OCI-LY7 (cell line): ENCODE results near the gene ABCD3. TPM values are rescaled to one million over a fixed set of nuclear protein-coding genes. Genes with fewer than 3 reads are reported as not detected.

ENCODE experiments used
- BruUV-seq: library from RNA; stranded (reverse); fragments of 400-500 nt; replicated peaks from 2 replicates; lab custom pipeline; 2021; lab: Mats Ljungman, UMichigan
- CTCF ChIA-PET: fragments of 300-600 bp; sonication (Branson Sonifier 250); formaldehyde crosslinking; loops from one replicate; lab custom pipeline; 2022; ENCODE audit warnings: antibody characterized with exemption; ENCODE audit not compliant: unreplicated experiment; lab: Charles Lee
- POLR2A ChIA-PET: fragments of 300-600 bp; sonication (Branson Sonifier 250); formaldehyde crosslinking; loops from one replicate; lab custom pipeline; 2022; ENCODE audit warnings: antibody characterized with exemption; lab: Charles Lee
- DNase-seq: peaks from one replicate; pipeline ENCODE4 v3.0.0-alpha.2; 2015; ENCODE audit warnings: low spot score
- H2AFZ ChIP-seq: fragments of 200-600 bp; sonication (generic), shearing (Covaris generic); 2 replicates; pipeline ENCODE4 v1.6.1; 2014; ENCODE audit warnings: mild to moderate bottlenecking, antibody characterized with exemption, low read length, moderate library complexity
- H3K27ac ChIP-seq: fragments of 200-600 bp; sonication (generic); 2 replicates; pipeline ENCODE4 v1.5.1; 2014; ENCODE audit warnings: mixed run types, low read depth, mild to moderate bottlenecking, moderate library complexity, low read length, inconsistent platforms; ENCODE audit not compliant: poor library complexity, severe bottlenecking
- H3K36me3 ChIP-seq: fragments of 200-600 bp; sonication (generic); 2 replicates; pipeline ENCODE4 v1.6.1; 2014; ENCODE audit warnings: mild to moderate bottlenecking, antibody characterized with exemption, low read length, moderate library complexity, mixed read lengths; ENCODE audit not compliant: insufficient read depth
- H3K4me1 ChIP-seq: fragments of 200-600 bp; sonication (generic); 2 replicates; pipeline ENCODE4 v1.5.1; 2014; ENCODE audit warnings: mild to moderate bottlenecking, low read length; ENCODE audit not compliant: insufficient read depth, poor library complexity, severe bottlenecking
- H3K4me2 ChIP-seq: fragments of 200-600 bp; sonication (generic); 2 replicates; pipeline ENCODE4 v1.6.1; 2014; ENCODE audit warnings: mild to moderate bottlenecking, low read length
- H3K4me3 ChIP-seq: fragments of 200-600 bp; sonication (generic); 2 replicates; pipeline ENCODE4 v1.5.1; 2014; ENCODE audit warnings: mild to moderate bottlenecking, low read depth, low read length; ENCODE audit not compliant: poor library complexity, severe bottlenecking
- H3K79me2 ChIP-seq: fragments of 200-600 bp; sonication (generic); 2 replicates; pipeline ENCODE4 v1.6.1; 2016; ENCODE audit warnings: low read depth, mild to moderate bottlenecking, low read length, moderate library complexity, mixed read lengths; ENCODE audit not compliant: insufficient read depth
- H3K9me2 ChIP-seq: fragments of 200-600 bp; sonication (generic); 2 replicates; pipeline ENCODE4 v1.6.1; 2016; ENCODE audit warnings: mild to moderate bottlenecking, low read length, mixed read lengths; ENCODE audit not compliant: insufficient read depth
- H3K9me3 ChIP-seq: fragments of 200-600 bp; sonication (generic); 2 replicates; pipeline ENCODE4 v1.6.1; 2014; ENCODE audit warnings: mild to moderate bottlenecking, mixed run types, low read length, mixed read lengths
- H4K20me1 ChIP-seq: fragments of 200-600 bp; sonication (generic); 2 replicates; pipeline ENCODE4 v1.6.1; 2014; ENCODE audit warnings: mild to moderate bottlenecking, antibody characterized with exemption, low read length, moderate library complexity, mixed read lengths; ENCODE audit not compliant: insufficient read depth
- CTCF ChIP-seq: fragments of 200-600 bp; sonication (generic); conservative IDR thresholded peaks from 2 replicates; pipeline ENCODE4 v1.5.1; 2014; ENCODE audit warnings: mild to moderate bottlenecking, antibody characterized with exemption, low read length, moderate library complexity, mixed read lengths
- EZH2phosphoT487 ChIP-seq: fragments of 200-600 bp; sonication (generic); IDR thresholded peaks from 2 replicates; pipeline ENCODE4 v1.6.1; 2018; ENCODE audit warnings: low read depth, borderline replicate concordance, mild to moderate bottlenecking, mixed run types, antibody characterized with exemption, low read length, moderate library complexity, mixed read lengths
- intact Hi-C: fragments of 100-400 bp; cut with micrococcal nuclease; formaldehyde crosslinking; loops from one replicate; pipeline ENCODE4 v1.10.0; 2022; ENCODE audit not compliant: unreplicated experiment
- total RNA-seq, 2 experiments: library from RNA; depleted of rRNA in 1 of 2; stranded (reverse); fragments of >200 nt in 1 of 2; shearing (Covaris generic) in 1 of 2; gene quantifications; 2 replicates each; pipeline ENCODE4 v1.2.3, GENCODE V29; 2014 to 2022

Gene ABCD3
- total RNA-seq, 2 experiments from 2014 or later = 18.3 to 33.8 TPM

- POLR2A ChIA-PET = interaction anchor here (0.6 to 1.6 kb wide), 2 partner anchors 9 to 14 kb away, joined by 4 to 5 read pairs; no protein-coding TSS in a partner anchor
- intact Hi-C loops = loop anchor here (1.0 to 10.0 kb wide), 2 partner anchors 510 to 1464 kb away; partner anchors contain the start of gene GCLM
Measured at GRCh38 chr1:94418664-94419655, 771 bp downstream of the ABCD3 start.

GRCh38 chr1:94422115-94422820 is 4.1 kb downstream of the ABCD3 start:
- peaks cover 27% of the 10 kb centered on the region for H3K4me1 ChIP-seq
- TF ChIP-seq EZH2phosphoT487 (no peak), CTCF (no peak)
- DNase-seq = no peak
- peaks cover 29% of the 10 kb centered on the region; the same call in 1 of the 2 replicates for H4K20me1 ChIP-seq
- intact Hi-C loops = no loop called here
- peaks cover 81% of the 10 kb centered on the region for H3K79me2 ChIP-seq
- H3K27ac ChIP-seq = no peak overlapping the region
- CTCF ChIA-PET = no interaction called here
- no peaks in the 10 kb centered on the region for H3K9me2 ChIP-seq
- 0 out of 2 replicates have a peak, but pooled peaks cover 4% of the 10 kb centered on the region for H3K9me3 ChIP-seq
- BruUV-seq = no TSS peak
- H3K36me3 ChIP-seq = 0 out of 2 replicates have a peak, but pooled peaks cover 3% of the 10 kb centered on the region
- peak overlapping the region; percentile 12; the same call in 1 of the 2 replicates for H3K4me2 ChIP-seq
- POLR2A ChIA-PET = no interaction called here
- no peak overlapping the region for H3K4me3 ChIP-seq
- no peak overlapping the region for H2AFZ ChIP-seq

More at GRCh38 chr1:94418664-94419655, 771 bp downstream of the ABCD3 start:
- H3K9me2 ChIP-seq = no peaks in the 10 kb centered on the region
- peak overlapping the region; percentile 17 for H3K27ac ChIP-seq
- peak overlapping the region; percentile 91 for H3K4me3 ChIP-seq
- no TSS peak for BruUV-seq
- H3K4me1 ChIP-seq = peaks cover 30% of the 10 kb centered on the region
- peaks cover 54% of the 10 kb centered on the region for H3K79me2 ChIP-seq
- no peak for TF ChIP-seq CTCF
- no peak for TF ChIP-seq EZH2phosphoT487
- H3K36me3 ChIP-seq = no peaks in the 10 kb centered on the region
- H3K9me3 ChIP-seq = no peaks in the 10 kb centered on the region
- DNase-seq = peak; percentile 7
- CTCF ChIA-PET = no interaction called here
- peak overlapping the region; percentile 78; the same call in 1 of the 2 replicates for H2AFZ ChIP-seq
- peak overlapping the region; percentile 93 for H3K4me2 ChIP-seq
- H4K20me1 ChIP-seq = peaks cover 29% of the 10 kb centered on the region; the same call in 1 of the 2 replicates
